ENCODE results near the gene HIVEP1. TPM values are rescaled to one million over a fixed set of nuclear protein-coding genes. Genes with fewer than 3 reads are reported as not detected.

Gene HIVEP1
- polyA plus RNA-seq, 1 experiment, result 13.9 TPM

GRCh38 chr6:12169377-12169776 is 157.3 kb downstream of the HIVEP1 start:
- CTCF ChIA-PET, result no interaction called here
- Histone ChIP-seq H3K9me3 (ENCODE audit: control insufficient read depth, insufficient read depth, low read length) (no peaks in the 10 kb centered on the region), H3K27ac (ENCODE audit: low read depth, low read length) (no peak overlapping the region), H3K4me3 (ENCODE audit: low read depth, low read length) (no peak overlapping the region), H3K27me3 (ENCODE audit: control insufficient read depth, insufficient read depth, low read length) (no peaks in the 10 kb centered on the region)
- POLR2A ChIA-PET, result no interaction called here
- no peak for TF ChIP-seq CTCF (IDR thresholded peaks at IDR 0.05; ENCODE audit: low read depth, low read length)
- no peak for DNase-seq (ENCODE audit: low read depth, low spot score)

- H3K9me3 ChIP-seq (ENCODE audit: control insufficient read depth, insufficient read depth, low read length), result no peaks in the 10 kb centered on the region
- no peak for DNase-seq (ENCODE audit: low read depth, low spot score)
- POLR2A ChIA-PET, result no interaction called here
- TF ChIP-seq CTCF (IDR thresholded peaks at IDR 0.05; ENCODE audit: low read depth, low read length), result no peak
- CTCF ChIA-PET, result no interaction called here
- H3K4me3 ChIP-seq (ENCODE audit: low read depth, low read length), result no peak overlapping the region
- no peaks in the 10 kb centered on the region for H3K27me3 ChIP-seq (ENCODE audit: control insufficient read depth, insufficient read depth, low read length)
- H3K27ac ChIP-seq (ENCODE audit: low read depth, low read length), result no peak overlapping the region
Observed at GRCh38 chr6:12170351-12171092, 158.4 kb downstream of the HIVEP1 start.

- ChIA-PET CTCF (interaction anchor here (0.6 to 1.3 kb wide), 2 partner anchors 62 to 556 kb away, joined by 3 read pairs; no protein-coding TSS in a partner anchor), POLR2A (no interaction called here)
- no peak for DNase-seq (ENCODE audit: low read depth, low spot score)
- Histone ChIP-seq H3K9me3 (ENCODE audit: control insufficient read depth, insufficient read depth, low read length) (no peaks in the 10 kb centered on the region), H3K27me3 (ENCODE audit: control insufficient read depth, insufficient read depth, low read length) (no peaks in the 10 kb centered on the region), H3K27ac (ENCODE audit: low read depth, low read length) (no peak overlapping the region), H3K4me3 (ENCODE audit: low read depth, low read length) (no peak overlapping the region)
- no peak for TF ChIP-seq CTCF (IDR thresholded peaks at IDR 0.05; ENCODE audit: low read depth, low read length)
Observed at GRCh38 chr6:12171717-12172116, 159.6 kb downstream of the HIVEP1 start.

- no peak overlapping the region for H3K4me3 ChIP-seq (ENCODE audit: low read depth, low read length)
- TF ChIP-seq CTCF (IDR thresholded peaks at IDR 0.05; ENCODE audit: low read depth, low read length), result no peak
- POLR2A ChIA-PET, result no interaction called here
- no peak overlapping the region for H3K27ac ChIP-seq (ENCODE audit: low read depth, low read length)
- H3K27me3 ChIP-seq (ENCODE audit: control insufficient read depth, insufficient read depth, low read length), result no peaks in the 10 kb centered on the region
- CTCF ChIA-PET, result interaction anchor here (1.3 kb wide), 1 partner anchor 61 kb away, joined by 3 read pairs; no protein-coding TSS in a partner anchor
- DNase-seq (ENCODE audit: low read depth, low spot score), result no peak
- H3K9me3 ChIP-seq (ENCODE audit: control insufficient read depth, insufficient read depth, low read length), result no peaks in the 10 kb centered on the region
Observed at GRCh38 chr6:12172572-12172971, 160.5 kb downstream of the HIVEP1 start.

- no peak overlapping the region for H3K4me3 ChIP-seq (ENCODE audit: low read depth, low read length)
- H3K27ac ChIP-seq (ENCODE audit: low read depth, low read length), result no peak overlapping the region
- TF ChIP-seq CTCF (IDR thresholded peaks at IDR 0.05; ENCODE audit: low read depth, low read length), result no peak
- ChIA-PET CTCF (no interaction called here), POLR2A (no interaction called here)
- H3K9me3 ChIP-seq (ENCODE audit: control insufficient read depth, insufficient read depth, low read length), result no peaks in the 10 kb centered on the region
- no peaks in the 10 kb centered on the region for H3K27me3 ChIP-seq (ENCODE audit: control insufficient read depth, insufficient read depth, low read length)
- DNase-seq (ENCODE audit: low read depth, low spot score), result no peak
Observed at GRCh38 chr6:12173181-12173580, 161.1 kb downstream of the HIVEP1 start.

All from AG04450 (cell line).